ENCODE data around the gene NCAPG. TPM values are rescaled to one million over a fixed set of nuclear protein-coding genes. Genes with fewer than 3 reads are reported as not detected.

NCAPG gene
- total and polyA plus RNA-seq, 9 of the 15 experiments (the other 6 are each of a cell fraction or from before 2014, with no cell fraction given): 25.6 to 102 (median 65.3) TPM

- TF ChIP-seq, protein P1, sequence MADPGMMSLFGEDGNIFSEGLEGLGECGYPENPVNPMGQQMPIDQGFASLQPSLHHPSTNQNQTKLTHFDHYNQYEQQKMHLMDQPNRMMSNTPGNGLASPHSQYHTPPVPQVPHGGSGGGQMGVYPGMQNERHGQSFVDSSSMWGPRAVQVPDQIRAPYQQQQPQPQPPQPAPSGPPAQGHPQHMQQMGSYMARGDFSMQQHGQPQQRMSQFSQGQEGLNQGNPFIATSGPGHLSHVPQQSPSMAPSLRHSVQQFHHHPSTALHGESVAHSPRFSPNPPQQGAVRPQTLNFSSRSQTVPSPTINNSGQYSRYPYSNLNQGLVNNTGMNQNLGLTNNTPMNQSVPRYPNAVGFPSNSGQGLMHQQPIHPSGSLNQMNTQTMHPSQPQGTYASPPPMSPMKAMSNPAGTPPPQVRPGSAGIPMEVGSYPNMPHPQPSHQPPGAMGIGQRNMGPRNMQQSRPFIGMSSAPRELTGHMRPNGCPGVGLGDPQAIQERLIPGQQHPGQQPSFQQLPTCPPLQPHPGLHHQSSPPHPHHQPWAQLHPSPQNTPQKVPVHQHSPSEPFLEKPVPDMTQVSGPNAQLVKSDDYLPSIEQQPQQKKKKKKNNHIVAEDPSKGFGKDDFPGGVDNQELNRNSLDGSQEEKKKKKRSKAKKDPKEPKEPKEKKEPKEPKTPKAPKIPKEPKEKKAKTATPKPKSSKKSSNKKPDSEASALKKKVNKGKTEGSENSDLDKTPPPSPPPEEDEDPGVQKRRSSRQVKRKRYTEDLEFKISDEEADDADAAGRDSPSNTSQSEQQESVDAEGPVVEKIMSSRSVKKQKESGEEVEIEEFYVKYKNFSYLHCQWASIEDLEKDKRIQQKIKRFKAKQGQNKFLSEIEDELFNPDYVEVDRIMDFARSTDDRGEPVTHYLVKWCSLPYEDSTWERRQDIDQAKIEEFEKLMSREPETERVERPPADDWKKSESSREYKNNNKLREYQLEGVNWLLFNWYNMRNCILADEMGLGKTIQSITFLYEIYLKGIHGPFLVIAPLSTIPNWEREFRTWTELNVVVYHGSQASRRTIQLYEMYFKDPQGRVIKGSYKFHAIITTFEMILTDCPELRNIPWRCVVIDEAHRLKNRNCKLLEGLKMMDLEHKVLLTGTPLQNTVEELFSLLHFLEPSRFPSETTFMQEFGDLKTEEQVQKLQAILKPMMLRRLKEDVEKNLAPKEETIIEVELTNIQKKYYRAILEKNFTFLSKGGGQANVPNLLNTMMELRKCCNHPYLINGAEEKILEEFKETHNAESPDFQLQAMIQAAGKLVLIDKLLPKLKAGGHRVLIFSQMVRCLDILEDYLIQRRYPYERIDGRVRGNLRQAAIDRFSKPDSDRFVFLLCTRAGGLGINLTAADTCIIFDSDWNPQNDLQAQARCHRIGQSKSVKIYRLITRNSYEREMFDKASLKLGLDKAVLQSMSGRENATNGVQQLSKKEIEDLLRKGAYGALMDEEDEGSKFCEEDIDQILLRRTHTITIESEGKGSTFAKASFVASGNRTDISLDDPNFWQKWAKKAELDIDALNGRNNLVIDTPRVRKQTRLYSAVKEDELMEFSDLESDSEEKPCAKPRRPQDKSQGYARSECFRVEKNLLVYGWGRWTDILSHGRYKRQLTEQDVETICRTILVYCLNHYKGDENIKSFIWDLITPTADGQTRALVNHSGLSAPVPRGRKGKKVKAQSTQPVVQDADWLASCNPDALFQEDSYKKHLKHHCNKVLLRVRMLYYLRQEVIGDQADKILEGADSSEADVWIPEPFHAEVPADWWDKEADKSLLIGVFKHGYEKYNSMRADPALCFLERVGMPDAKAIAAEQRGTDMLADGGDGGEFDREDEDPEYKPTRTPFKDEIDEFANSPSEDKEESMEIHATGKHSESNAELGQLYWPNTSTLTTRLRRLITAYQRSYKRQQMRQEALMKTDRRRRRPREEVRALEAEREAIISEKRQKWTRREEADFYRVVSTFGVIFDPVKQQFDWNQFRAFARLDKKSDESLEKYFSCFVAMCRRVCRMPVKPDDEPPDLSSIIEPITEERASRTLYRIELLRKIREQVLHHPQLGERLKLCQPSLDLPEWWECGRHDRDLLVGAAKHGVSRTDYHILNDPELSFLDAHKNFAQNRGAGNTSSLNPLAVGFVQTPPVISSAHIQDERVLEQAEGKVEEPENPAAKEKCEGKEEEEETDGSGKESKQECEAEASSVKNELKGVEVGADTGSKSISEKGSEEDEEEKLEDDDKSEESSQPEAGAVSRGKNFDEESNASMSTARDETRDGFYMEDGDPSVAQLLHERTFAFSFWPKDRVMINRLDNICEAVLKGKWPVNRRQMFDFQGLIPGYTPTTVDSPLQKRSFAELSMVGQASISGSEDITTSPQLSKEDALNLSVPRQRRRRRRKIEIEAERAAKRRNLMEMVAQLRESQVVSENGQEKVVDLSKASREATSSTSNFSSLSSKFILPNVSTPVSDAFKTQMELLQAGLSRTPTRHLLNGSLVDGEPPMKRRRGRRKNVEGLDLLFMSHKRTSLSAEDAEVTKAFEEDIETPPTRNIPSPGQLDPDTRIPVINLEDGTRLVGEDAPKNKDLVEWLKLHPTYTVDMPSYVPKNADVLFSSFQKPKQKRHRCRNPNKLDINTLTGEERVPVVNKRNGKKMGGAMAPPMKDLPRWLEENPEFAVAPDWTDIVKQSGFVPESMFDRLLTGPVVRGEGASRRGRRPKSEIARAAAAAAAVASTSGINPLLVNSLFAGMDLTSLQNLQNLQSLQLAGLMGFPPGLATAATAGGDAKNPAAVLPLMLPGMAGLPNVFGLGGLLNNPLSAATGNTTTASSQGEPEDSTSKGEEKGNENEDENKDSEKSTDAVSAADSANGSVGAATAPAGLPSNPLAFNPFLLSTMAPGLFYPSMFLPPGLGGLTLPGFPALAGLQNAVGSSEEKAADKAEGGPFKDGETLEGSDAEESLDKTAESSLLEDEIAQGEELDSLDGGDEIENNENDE (IDR thresholded peaks at IDR 0.05; ENCODE audit: low read depth, low read length): no peak
- TF ChIP-seq ZNF121 (CRISPR knock-in tag; conservative IDR thresholded peaks at IDR 0.05): no peak
- peak; percentile 47; the same call in 1 of the 2 replicates for TF ChIP-seq TAL1 (IDR thresholded peaks at IDR 0.05)
- TF ChIP-seq POLR2G (IDR thresholded peaks at IDR 0.05; ENCODE audit: low read depth, low read length): no peak
- TF ChIP-seq ARID1B (IDR thresholded peaks at IDR 0.05): peak; percentile 56; the same call in 1 of the 2 replicates
- TF ChIP-seq ELK1 (CRISPR knock-in tag; IDR thresholded peaks at IDR 0.05): no peak
- no peak for TF ChIP-seq ZSCAN29 (IDR thresholded peaks at IDR 0.05)
- peak; percentile 70 for TF ChIP-seq TCF3 (CRISPR knock-in tag; IDR thresholded peaks at IDR 0.05)
- TF ChIP-seq NUFIP1 (IDR thresholded peaks at IDR 0.05; ENCODE audit: partially characterized antibody): no peak
- peak; percentile 35; the same call in 1 of the 2 replicates for TF ChIP-seq SMARCE1 (IDR thresholded peaks at IDR 0.05)
- no peak for TF ChIP-seq ZNF668 (CRISPR knock-in tag; IDR thresholded peaks at IDR 0.05)
- peak; percentile 50 for TF ChIP-seq CBFA2T3 (IDR thresholded peaks at IDR 0.05)
- TF ChIP-seq, protein P2, sequence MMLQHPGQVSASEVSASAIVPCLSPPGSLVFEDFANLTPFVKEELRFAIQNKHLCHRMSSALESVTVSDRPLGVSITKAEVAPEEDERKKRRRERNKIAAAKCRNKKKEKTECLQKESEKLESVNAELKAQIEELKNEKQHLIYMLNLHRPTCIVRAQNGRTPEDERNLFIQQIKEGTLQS (IDR thresholded peaks at IDR 0.05): peak; percentile 79
- TF ChIP-seq, protein P2 (CRISPR knock-in tag; conservative IDR thresholded peaks at IDR 0.05): 0 out of 2 replicates have a peak, but pooled peaks have one; percentile 28
- peak; percentile 52; the same call in 1 of the 2 replicates for TF ChIP-seq CEBPG (CRISPR knock-in tag; IDR thresholded peaks at IDR 0.05)
- TF ChIP-seq CEBPG (tag; conservative IDR thresholded peaks at IDR 0.05 in 1 of 2, IDR thresholded peaks at IDR 0.05 in 1 of 2): peak; percentile 47 to 84; a peak in 3 of 4 replicates
These were observed 39.9 kb upstream of the NCAPG start (continued) for GRCh38 chr4:17770845-17771244.

All from K562 (cell line).